HCT116 (cell line): ENCODE results near the gene ART1. TPM values are rescaled to one million over a fixed set of nuclear protein-coding genes. Genes with fewer than 3 reads are reported as not detected.

Source experiments
- ATAC-seq: fragments of 200-7000 bp; cut with Tn5 transposase; 2 replicates; pipeline ENCODE4 v1.9.1; 2020; ENCODE audit warnings: mild to moderate bottlenecking, moderate library complexity
- BruUV-seq: library from RNA; stranded (reverse); fragments of 400-500 nt; replicated peaks from 2 replicates; lab custom pipeline; 2021; lab: Mats Ljungman, UMichigan
- CTCF ChIA-PET: fragments of 300-600 bp; sonication (Branson Sonifier 250); formaldehyde crosslinking; loops from one replicate; lab custom pipeline; 2021; ENCODE audit warnings: antibody characterized with exemption; lab: Charles Lee
- POLR2A ChIA-PET: fragments of 300-600, 350-600 bp; sonication (Branson Sonifier 250); formaldehyde crosslinking; loops from one replicate; lab custom pipeline; 2021; ENCODE audit warnings: antibody characterized with exemption; lab: Charles Lee
- RAD21 ChIA-PET, 2 experiments: fragments of 300-600 bp; sonication (Branson Sonifier 250); formaldehyde crosslinking; loops; one replicate each; lab custom pipeline; 2023; ENCODE audit warnings: low total read pairs in 2 of 2; ENCODE audit not compliant: uncharacterized antibody in 2 of 2, unreplicated experiment in 2 of 2, low non-redundant PET in 1 of 2; lab: Charles Lee
- DNase-seq: peaks from one replicate; pipeline ENCODE4 v3.0.0-alpha.2; 2010; ENCODE audit warnings: low read depth, low spot score
- H2AFZ ChIP-seq: fragments of 200-600 bp; shearing (Covaris generic), sonication (generic); 2 replicates; pipeline ENCODE4 v1.6.1; 2017; ENCODE audit warnings: low read depth, mixed run types, mixed read lengths, antibody characterized with exemption, low read length; ENCODE audit not compliant: poor library complexity, severe bottlenecking
- H3K27ac ChIP-seq: 2 replicates; pipeline ENCODE4 v1.5.1; 2012; ENCODE audit warnings: low read depth, low read length
- H3K27me3 ChIP-seq: fragments of 200-600 bp; sonication (generic); 2 replicates; pipeline ENCODE4 v1.6.1; 2016; ENCODE audit warnings: mixed run types, low read length, mixed read lengths; ENCODE audit not compliant: insufficient read depth
- H3K36me3 ChIP-seq, 2 experiments: fragments of 200-500 bp in 1 of 2; fragments of 200-600 bp in 1 of 2; sonication (Bioruptor generic) in 1 of 2; sonication (generic) in 1 of 2; 2 replicates each; pipeline versions ENCODE4 v1.5.1 to v1.6.1; 2014 to 2016; ENCODE audit warnings: low read length in 2 of 2, inconsistent platforms in 1 of 2, mixed read lengths in 1 of 2, mixed run types in 1 of 2; ENCODE audit not compliant: insufficient read depth in 2 of 2, control insufficient read depth in 1 of 2
- H3K4me1 ChIP-seq, 2 experiments: fragments of 200-600 bp in 1 of 2; sonication (generic) in 1 of 2; 2 replicates each; pipeline versions ENCODE4 v1.5.1 to v1.6.1; 2012 to 2017; ENCODE audit warnings: low read length in 2 of 2, inconsistent platforms in 1 of 2, mild to moderate bottlenecking in 1 of 2, mixed read lengths in 1 of 2, mixed run types in 1 of 2, moderate library complexity in 1 of 2; ENCODE audit not compliant: insufficient read depth in 2 of 2, control insufficient read depth in 1 of 2
- H3K4me2 ChIP-seq: fragments of 200-600 bp; sonication (generic); 2 replicates; pipeline ENCODE4 v1.6.1; 2017; ENCODE audit warnings: mixed run types, low read length, mixed read lengths
- H3K4me3 ChIP-seq, 2 experiments: fragments of 200-600 bp in 1 of 2; sonication (generic) in 1 of 2; replicated peaks in 1 of 2; 2 replicates each; pipeline ENCODE4 v1.5.1; 2011 to 2016; ENCODE audit warnings: low read length in 2 of 2, control low read depth in 1 of 2, low read depth in 1 of 2, mild to moderate bottlenecking in 1 of 2, mixed read lengths in 1 of 2, mixed run types in 1 of 2
- H3K79me2 ChIP-seq: fragments of 200-600 bp; sonication (generic); 2 replicates; pipeline ENCODE4 v1.6.1; 2017; ENCODE audit warnings: mild to moderate bottlenecking, mixed run types, low read length, moderate library complexity, mixed read lengths; ENCODE audit not compliant: insufficient read depth
- H3K9ac ChIP-seq: fragments of 200-600 bp; sonication (generic); 2 replicates; pipeline ENCODE4 v1.6.1; 2016; ENCODE audit warnings: low read length, mixed read lengths
- H3K9me2 ChIP-seq: fragments of 200-600 bp; sonication (generic), shearing (Covaris generic); 2 replicates; pipeline ENCODE4 v1.6.1; 2017; ENCODE audit warnings: mixed run types, mild to moderate bottlenecking, moderate library complexity; ENCODE audit not compliant: insufficient read depth
- H3K9me3 ChIP-seq, 2 experiments: fragments of 200-500 bp in 1 of 2; fragments of 200-600 bp in 1 of 2; sonication (Bioruptor generic) in 1 of 2; sonication (generic) in 1 of 2; 2 replicates each; pipeline ENCODE4 v1.6.1; 2014 to 2017; ENCODE audit warnings: low read length in 2 of 2, mixed read lengths in 2 of 2, inconsistent platforms in 1 of 2, low read depth in 1 of 2, mild to moderate bottlenecking in 1 of 2, mixed run types in 1 of 2, moderate library complexity in 1 of 2; ENCODE audit not compliant: control insufficient read depth in 1 of 2, insufficient read depth in 1 of 2
- H4K20me1 ChIP-seq: fragments of 200-600 bp; sonication (generic), shearing (Covaris generic); 2 replicates; pipeline ENCODE4 v1.6.1; 2017; ENCODE audit warnings: mixed run types, mild to moderate bottlenecking, moderate library complexity; ENCODE audit not compliant: insufficient read depth
- CBX3 ChIP-seq: IDR thresholded peaks from 2 replicates; pipeline ENCODE4 v1.6.1; 2012; ENCODE audit warnings: low read depth
- CEBPB ChIP-seq: IDR thresholded peaks from 2 replicates; pipeline ENCODE4 v1.6.1; 2012; ENCODE audit warnings: low read depth
- EZH2phosphoT487 ChIP-seq: fragments of 200-600 bp; IDR thresholded peaks from 2 replicates; pipeline ENCODE4 v1.6.1; 2018; ENCODE audit warnings: antibody characterized with exemption, borderline replicate concordance
- POLR2AphosphoS5 ChIP-seq: IDR thresholded peaks from 2 replicates; pipeline ENCODE4 v1.6.1; 2011; ENCODE audit warnings: mild to moderate bottlenecking, low read depth, low read length, moderate library complexity
- REST ChIP-seq: IDR thresholded peaks from 2 replicates; pipeline ENCODE4 v1.6.1; 2012; ENCODE audit warnings: low read depth
- SRF ChIP-seq: IDR thresholded peaks from 2 replicates; pipeline ENCODE4 v1.6.1; 2012; ENCODE audit warnings: low read depth
- YY1 ChIP-seq: IDR thresholded peaks from 2 replicates; pipeline ENCODE4 v1.6.1; 2011; ENCODE audit warnings: low read length, low read depth, moderate library complexity, mild to moderate bottlenecking; ENCODE audit not compliant: insufficient replicate concordance; ENCODE audit errors: extremely low read depth
- intact Hi-C: fragments of 100-400 bp; cut with micrococcal nuclease; formaldehyde crosslinking; loops from 2 replicates; pipeline ENCODE4 v1.10.0; 2022
- total RNA-seq: library from RNA; stranded (reverse); gene quantifications from one replicate; pipeline ENCODE4 v1.2.1, GENCODE V29; 2021; ENCODE audit not compliant: unreplicated experiment
- TF ChIP-seq, protein P1 (sequence below): IDR thresholded peaks from 2 replicates; pipeline ENCODE4 v1.6.1; 2012

ART1 gene
- total RNA-seq, 1 experiment from 2014 or later, result not detected

DNA sequence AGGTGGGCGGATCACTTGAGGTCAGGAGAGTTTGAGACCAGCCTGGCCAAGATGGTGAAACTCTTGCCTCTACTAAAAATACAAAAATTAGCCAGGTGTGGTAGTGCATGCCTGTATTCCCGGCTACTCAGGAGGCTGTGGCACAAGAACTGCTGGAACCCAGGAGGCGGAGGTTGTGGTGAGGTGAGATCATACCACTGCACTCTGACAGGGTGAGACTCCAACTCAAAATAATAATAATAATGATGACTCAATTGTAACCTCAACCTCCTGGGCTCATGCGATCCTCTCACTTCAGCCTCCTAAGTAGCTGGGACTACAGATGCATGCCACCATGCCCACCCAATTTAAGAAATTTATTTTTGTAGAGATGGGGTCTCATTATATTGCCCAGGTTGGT is 41.8 kb downstream of the ART1 start (continued):
- TF ChIP-seq, protein P1, sequence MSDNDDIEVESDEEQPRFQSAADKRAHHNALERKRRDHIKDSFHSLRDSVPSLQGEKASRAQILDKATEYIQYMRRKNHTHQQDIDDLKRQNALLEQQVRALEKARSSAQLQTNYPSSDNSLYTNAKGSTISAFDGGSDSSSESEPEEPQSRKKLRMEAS, result no peak

DNA sequence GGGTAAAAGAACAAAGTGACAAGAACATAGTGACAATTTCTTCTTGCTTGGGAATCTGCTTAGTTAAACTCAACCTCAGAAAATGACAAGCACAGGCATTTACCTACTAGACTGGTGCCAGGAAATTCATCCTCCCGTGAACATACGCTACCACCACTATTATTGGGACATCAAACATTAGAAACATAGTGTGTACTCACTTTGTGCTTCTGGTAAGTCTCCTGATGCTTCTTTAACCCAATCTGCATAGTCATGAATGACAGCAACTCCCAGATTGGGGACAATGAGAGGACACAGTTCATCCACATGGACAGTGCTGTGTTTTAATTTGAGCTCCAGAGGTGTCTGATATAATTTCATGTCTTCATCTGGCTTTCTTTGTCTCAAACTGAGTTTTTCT is 55.5 kb downstream of the ART1 start:
- no peak for ATAC-seq
- Histone ChIP-seq H3K9me2 (no peaks in the 10 kb centered on the region), H3K9ac (no peak overlapping the region), H3K9me3 (no peaks in the 10 kb centered on the region), H3K27me3 (no peaks in the 10 kb centered on the region), H3K27ac (no peak overlapping the region), H2AFZ (no peak overlapping the region), H3K36me3 (peaks cover 50 to 54% of the 10 kb centered on the region in 2 experiments), H3K4me2 (no peak overlapping the region), H4K20me1 (0 out of 2 replicates have a peak, but pooled peaks cover 5% of the 10 kb centered on the region)
- POLR2A ChIA-PET, result no interaction called here
- CTCF ChIA-PET, result no interaction called here
- RAD21 ChIA-PET, result no interaction called here
- DNase-seq, result no peak
- no TSS peak for BruUV-seq
- TF ChIP-seq SRF (no peak), YY1 (no peak), POLR2AphosphoS5 (no peak), EZH2phosphoT487 (no peak), REST (no peak), CEBPB (no peak), CBX3 (no peak)
- TF ChIP-seq, protein P1, result no peak
- TF ChIP-seq, all 23 proteins: peak for 0
- H3K79me2 ChIP-seq, result peaks cover 25% of the 10 kb centered on the region
- H3K4me1 ChIP-seq, result no peaks in the 10 kb centered on the region
- intact Hi-C loops, result no loop called here
- H3K4me3 ChIP-seq, result no peak overlapping the region
